GM10248 (cell line): ENCODE data around the gene AMOTL2.

Experiments used
- CTCF ChIA-PET: fragments of 300-600 bp; sonication (Branson Sonifier 250); formaldehyde crosslinking; extraction: SDS; loops from one replicate; lab custom pipeline; 2021; ENCODE audit warnings: antibody characterized with exemption; lab: Yijun Ruan, JAX
- POLR2A ChIA-PET: fragments of 350-650 bp; sonication (Branson Sonifier 250); formaldehyde crosslinking; extraction: SDS; loops from one replicate; lab custom pipeline; 2020; ENCODE audit warnings: antibody characterized with exemption; lab: Yijun Ruan, JAX
- DNase-seq: peaks from one replicate; pipeline ENCODE4 v3.0.0; 2012; ENCODE audit errors: extremely low spot score
- CTCF ChIP-seq: IDR thresholded peaks from 2 replicates; pipeline ENCODE4 v1.5.1; 2012; ENCODE audit warnings: mild to moderate bottlenecking, low read depth; ENCODE audit errors: extremely low read depth, missing control alignments, control extremely low read depth

The AMOTL2 gene

GRCh38 chr3:134339913-134340312, 34.3 kb downstream of the AMOTL2 start:
- ChIA-PET POLR2A (no interaction called here), CTCF (interaction anchor here (1.3 to 1.9 kb wide), 2 partner anchors 83 to 128 kb away, joined by 3 to 7 read pairs; no protein-coding TSS in a partner anchor)
- no peak for TF ChIP-seq CTCF
- DNase-seq, result no peak

DNA sequence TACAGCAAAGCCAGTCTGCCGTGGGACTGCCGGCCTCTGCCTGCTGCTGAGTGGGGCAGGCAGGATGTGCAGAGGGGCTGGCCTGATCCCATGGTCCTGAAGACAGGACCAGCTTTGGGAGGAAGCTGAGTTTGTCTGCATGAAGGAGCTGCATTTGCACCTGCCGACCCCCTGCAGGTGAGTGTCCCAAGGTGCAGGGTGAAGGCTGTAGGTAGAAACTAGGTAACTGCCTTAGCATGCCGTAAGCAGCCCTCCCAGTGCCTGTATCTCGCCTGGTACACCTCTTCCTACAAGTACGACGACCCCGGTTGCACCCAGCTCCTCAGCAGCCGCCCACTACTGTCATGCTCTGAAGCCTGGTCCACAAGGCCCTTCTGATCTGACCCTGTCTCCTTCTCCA, 34.9 kb downstream of the AMOTL2 start:
- POLR2A ChIA-PET, result no interaction called here
- no peak for DNase-seq
- no peak for TF ChIP-seq CTCF
- CTCF ChIA-PET, result interaction anchor here (0.7 to 1.9 kb wide), 4 partner anchors 27 to 135 kb away, joined by 3 to 7 read pairs (median 4); no protein-coding TSS in a partner anchor

- CTCF ChIA-PET, result interaction anchor here (0.7 to 1.9 kb wide), 6 partner anchors 10 to 135 kb away, joined by 3 to 7 read pairs (median 3); no protein-coding TSS in a partner anchor
- no peak for DNase-seq
- POLR2A ChIA-PET, result no interaction called here
- TF ChIP-seq CTCF, result no peak
These were observed 35.6 kb downstream of the AMOTL2 start for GRCh38 chr3:134338516-134339261.

GRCh38 chr3:134338201-134338512, 36.1 kb downstream of the AMOTL2 start:
- POLR2A ChIA-PET, result no interaction called here

DNA sequence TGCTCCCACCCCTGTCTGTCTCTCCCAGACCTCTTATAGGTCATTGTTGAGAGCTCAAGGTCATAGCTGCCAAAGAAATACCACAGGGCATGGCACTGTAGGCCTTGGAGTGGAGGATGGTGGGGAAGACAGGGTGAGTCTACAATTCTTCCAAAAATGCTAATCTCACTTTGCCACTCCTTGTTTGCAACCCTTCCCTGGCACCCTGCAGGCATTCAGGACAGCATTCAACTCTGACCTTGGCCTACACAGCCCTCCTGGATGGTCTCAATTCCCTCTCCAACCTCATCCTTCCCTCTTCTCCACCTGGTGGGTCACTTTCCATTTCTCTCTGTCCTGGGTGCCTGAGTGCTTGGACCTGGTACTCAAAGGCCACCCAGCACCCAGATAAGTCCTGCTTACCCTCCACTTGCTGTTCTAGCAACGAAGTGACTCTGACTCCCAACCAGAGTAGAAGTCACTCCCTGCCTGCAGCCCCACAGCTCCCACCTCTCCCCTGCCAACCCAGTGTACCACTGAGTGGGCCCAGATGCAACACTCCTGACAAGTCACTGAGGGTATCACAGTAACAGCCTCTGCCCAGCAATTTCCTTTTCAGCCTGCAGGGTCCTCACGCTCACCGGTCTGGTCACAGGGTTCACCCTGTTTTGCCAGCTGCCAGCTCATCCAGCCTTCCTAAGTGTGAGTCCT, 36.6 kb downstream of the AMOTL2 start:
- no peak for TF ChIP-seq CTCF
- DNase-seq, result no peak
- ChIA-PET CTCF (interaction anchor here (0.7 to 1.9 kb wide), 5 partner anchors 11 to 136 kb away, joined by 3 to 7 read pairs (median 4); no protein-coding TSS in a partner anchor), POLR2A (no interaction called here)

More at GRCh38 chr3:134338201-134338512, 36.1 kb downstream of the AMOTL2 start:
- TF ChIP-seq CTCF, result no peak
- DNase-seq, result no peak
- CTCF ChIA-PET, result interaction anchor here (0.7 to 1.9 kb wide), 4 partner anchors 10 to 136 kb away, joined by 3 to 7 read pairs (median 4); no protein-coding TSS in a partner anchor

- POLR2A ChIA-PET, result no interaction called here
- no peak for TF ChIP-seq CTCF
- CTCF ChIA-PET, result interaction anchor here (1.4 to 1.9 kb wide), 2 partner anchors 15 to 21 kb away, joined by 3 to 4 read pairs; no protein-coding TSS in a partner anchor
- DNase-seq, result no peak
These were observed 37.2 kb downstream of the AMOTL2 start for GRCh38 chr3:134337071-134337482.
